ENCODE data around the gene NOC4L.
"Not testable (repeated sequence)": the region's sequence is repeated elsewhere in the genome, so short reads cannot be mapped to it uniquely, and the experiment has no call there.

NOC4L gene

DNA sequence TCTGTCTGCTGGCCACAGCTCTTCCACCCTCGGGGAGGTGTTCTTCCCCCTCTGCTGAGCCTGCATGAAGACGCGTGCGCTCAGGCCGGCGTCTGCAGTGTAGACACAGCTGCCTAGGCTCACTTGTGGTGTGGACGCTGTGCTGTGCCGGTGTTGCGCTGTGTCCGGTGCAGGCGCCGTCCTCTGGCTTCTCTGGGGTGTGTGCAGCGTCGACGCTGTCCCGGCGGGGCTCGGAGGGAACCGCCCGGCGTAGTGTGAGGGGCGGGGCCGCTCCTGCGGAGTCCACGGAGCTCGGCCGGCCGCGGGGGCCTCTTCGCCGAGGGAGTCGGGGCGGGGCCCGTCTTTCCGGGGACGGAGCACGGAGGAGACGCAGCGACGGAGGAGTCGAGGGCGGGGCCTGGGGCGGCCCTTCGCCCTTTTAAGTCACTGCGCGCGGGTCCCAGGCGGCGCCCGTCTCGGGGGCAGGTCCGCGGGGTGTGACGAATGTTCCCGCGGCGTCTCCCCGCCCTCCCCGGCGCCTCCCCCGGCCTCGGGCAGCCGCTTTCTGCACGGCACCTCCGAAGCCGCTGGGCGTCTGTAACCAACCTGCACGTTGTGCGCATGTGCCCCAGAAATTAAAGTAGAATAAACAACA is 45.2 kb downstream of the NOC4L start:
- POLR2A ChIA-PET (ENCODE audit: low non-redundant PET) = no interaction called here
- H3K27ac ChIP-seq = peak overlapping the region; percentile 70
- CTCF ChIA-PET = interaction anchor here (0.8 to 1.0 kb wide), 2 partner anchors 21 to 224 kb away, joined by 4 to 8 read pairs; no protein-coding TSS in a partner anchor
- no peak for TF ChIP-seq CTCF (conservative IDR thresholded peaks at IDR 0.05; ENCODE audit: low read depth)
- DNase-seq (ENCODE audit: low spot score) = peak; percentile 90

- POLR2A ChIA-PET (ENCODE audit: low non-redundant PET) = no interaction called here
- CTCF ChIA-PET = no interaction called here
- H3K27ac ChIP-seq = peak overlapping the region; percentile 70
- no peak for TF ChIP-seq CTCF (conservative IDR thresholded peaks at IDR 0.05; ENCODE audit: low read depth)
- DNase-seq (ENCODE audit: low spot score) = no peak
These were observed 45.9 kb downstream of the NOC4L start for GRCh38 chr12:132190012-132190755.

DNA sequence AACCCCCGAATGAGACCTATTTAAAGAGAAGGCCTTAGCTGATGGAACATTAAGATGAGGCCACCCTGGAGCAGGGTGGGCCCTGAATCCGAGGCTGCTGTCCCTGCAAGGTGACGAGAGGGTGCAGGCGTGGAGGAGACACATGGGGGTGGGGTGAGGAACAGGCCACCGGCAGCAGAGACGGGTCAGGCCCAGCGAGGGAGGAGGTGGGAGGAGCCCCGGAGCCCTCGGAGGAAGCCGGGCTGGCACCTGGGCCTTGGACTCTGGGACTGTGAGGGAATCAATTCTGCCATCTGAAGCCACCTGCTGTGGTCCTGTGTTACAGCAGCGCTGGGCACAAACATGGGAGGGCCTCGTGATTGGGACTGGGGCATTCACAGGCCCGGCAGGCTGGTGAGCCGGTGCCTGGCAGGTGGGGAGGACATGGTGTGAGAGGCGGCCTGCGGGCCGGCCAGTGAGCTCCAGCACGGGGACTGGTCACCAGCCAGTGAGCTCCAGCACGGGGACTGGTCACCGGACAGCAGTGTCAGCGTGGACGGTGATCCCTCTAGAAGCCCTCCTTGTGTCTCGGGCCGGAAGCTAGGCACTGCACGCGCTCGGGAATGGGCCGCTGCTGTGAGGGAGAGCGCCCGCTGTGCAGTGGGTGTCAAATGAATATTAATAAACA is 46.7 kb downstream of the NOC4L start:
- CTCF ChIA-PET = no interaction called here
- no peak for TF ChIP-seq CTCF (conservative IDR thresholded peaks at IDR 0.05; ENCODE audit: low read depth)
- no peak for DNase-seq (ENCODE audit: low spot score)
- H3K27ac ChIP-seq = no peak overlapping the region
- POLR2A ChIA-PET (ENCODE audit: low non-redundant PET) = no interaction called here

DNA sequence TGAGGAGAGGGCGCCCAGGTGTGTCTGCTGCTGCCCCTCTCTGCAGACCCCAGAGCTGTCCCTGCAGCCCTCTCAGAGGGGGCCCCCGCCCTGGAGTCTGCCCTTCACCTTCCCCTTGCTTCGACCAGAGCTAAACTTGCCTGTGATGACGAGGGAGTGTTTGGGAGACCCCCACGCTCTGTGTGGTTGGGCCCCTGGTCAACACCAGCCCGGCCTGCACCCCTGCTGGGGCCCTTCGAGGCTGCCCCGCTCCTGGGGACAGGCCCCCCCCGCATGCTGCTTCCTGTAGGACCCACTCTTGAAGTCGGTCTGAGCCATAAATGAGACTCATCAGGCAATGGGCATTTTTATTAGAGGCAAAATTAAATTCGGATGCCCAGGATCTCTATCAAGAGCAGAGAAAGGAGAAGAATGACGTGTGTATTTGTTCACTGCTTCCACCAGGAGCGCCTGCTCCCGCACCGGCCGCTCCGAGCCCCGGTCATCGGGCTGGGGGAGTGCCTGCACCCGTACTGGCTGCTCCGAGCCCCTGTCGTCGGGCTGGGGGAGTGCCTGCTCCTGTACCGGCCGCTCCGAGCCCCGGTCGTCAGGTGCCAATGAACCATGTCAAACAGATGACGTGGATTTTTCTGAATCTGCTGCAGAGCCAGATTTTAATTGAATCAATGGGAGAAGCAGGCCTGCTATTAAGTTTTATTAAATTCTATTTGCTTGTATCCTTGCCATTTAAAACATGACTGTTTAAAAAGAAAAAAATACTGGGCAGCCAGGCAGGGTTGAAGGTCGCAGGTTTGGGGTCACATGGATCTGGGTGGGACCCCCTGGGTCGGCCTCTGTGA is 47.7 kb downstream of the NOC4L start:
- POLR2A ChIA-PET (ENCODE audit: low non-redundant PET) = no interaction called here
- CTCF ChIA-PET = no interaction called here
- no peak for DNase-seq (ENCODE audit: low spot score)
- no peak overlapping the region for H3K27ac ChIP-seq
- no peak for TF ChIP-seq CTCF (conservative IDR thresholded peaks at IDR 0.05; ENCODE audit: low read depth)

GRCh38 chr12:132194056-132194455 is 49.8 kb downstream of the NOC4L start:
- TF ChIP-seq CTCF (conservative IDR thresholded peaks at IDR 0.05; ENCODE audit: low read depth) = peak; percentile 24; the same call in 1 of the 2 replicates
- no peak overlapping the region for H3K27ac ChIP-seq
- no peak for DNase-seq (ENCODE audit: low spot score)
- ChIA-PET CTCF (no interaction called here), POLR2A (ENCODE audit: low non-redundant PET) (no interaction called here)

GRCh38 chr12:132194556-132194955 is 50.3 kb downstream of the NOC4L start:
- POLR2A ChIA-PET (ENCODE audit: low non-redundant PET) = no interaction called here
- no peak for DNase-seq (ENCODE audit: low spot score)
- CTCF ChIA-PET = no interaction called here

DNA sequence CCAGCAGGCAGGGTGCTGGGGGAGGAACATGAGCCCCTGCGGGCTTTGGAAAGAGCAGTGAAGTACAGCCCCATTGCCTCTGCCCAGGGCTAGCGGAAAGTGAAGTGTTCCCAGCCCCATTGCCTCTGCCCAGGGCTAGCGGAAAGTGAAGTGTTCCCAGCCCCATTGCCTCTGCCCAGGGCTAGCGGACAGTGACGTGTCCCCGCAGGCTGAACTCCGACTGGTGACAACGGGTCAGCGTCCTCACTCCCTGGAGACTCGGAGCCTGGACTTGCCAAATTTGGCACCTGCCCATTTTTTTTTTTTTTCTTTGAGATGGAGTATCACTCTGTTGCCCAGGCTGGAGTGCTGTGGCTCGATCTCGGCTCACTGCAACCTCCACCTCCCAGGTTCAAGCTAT is 51.0 kb downstream of the NOC4L start:
- POLR2A ChIA-PET (ENCODE audit: low non-redundant PET); DNase-seq (ENCODE audit: low spot score); H3K27ac ChIP-seq: not testable (repeated sequence)
- CTCF ChIA-PET = interaction anchor here (0.6 kb wide), 1 partner anchor 365 kb away, joined by 4 read pairs; no protein-coding TSS in a partner anchor

More at GRCh38 chr12:132194556-132194955, 50.3 kb downstream of the NOC4L start:
- TF ChIP-seq CTCF (conservative IDR thresholded peaks at IDR 0.05; ENCODE audit: low read depth) = no peak
- no peak overlapping the region for H3K27ac ChIP-seq

All from RWPE1 (cell line).